Fibroblast of lung (primary cell): ENCODE results near the gene LRIT2. TPM values are rescaled to one million over a fixed set of nuclear protein-coding genes. Genes with fewer than 3 reads are reported as not detected.

ENCODE experiments used
- DNase-seq, 2 donors: peaks; one replicate each; pipeline versions ENCODE4 v3.0.0 to v3.0.0-alpha.2; 2010; ENCODE audit warnings: low read depth in 2 of 2
- H2AFZ ChIP-seq: 2 replicates; pipeline ENCODE4 v1.5.1; 2012; ENCODE audit warnings: low read length, control low read depth, inconsistent platforms
- H3K27ac ChIP-seq: 2 replicates; pipeline ENCODE4 v1.5.1; 2011; ENCODE audit warnings: low read length, control low read depth; ENCODE audit not compliant: insufficient read depth
- H3K27me3 ChIP-seq: 2 replicates; pipeline ENCODE4 v1.5.1; 2011; ENCODE audit warnings: mild to moderate bottlenecking, low read length; ENCODE audit not compliant: control insufficient read depth, insufficient read depth
- H3K36me3 ChIP-seq: 2 replicates; pipeline ENCODE4 v1.5.1; 2011; ENCODE audit warnings: low read length; ENCODE audit not compliant: control insufficient read depth, insufficient read depth
- H3K4me1 ChIP-seq: 2 replicates; pipeline ENCODE4 v1.5.1; 2011; ENCODE audit warnings: low read length; ENCODE audit not compliant: control insufficient read depth, insufficient read depth; ENCODE audit errors: extremely low read depth
- H3K4me2 ChIP-seq: 2 replicates; pipeline ENCODE4 v1.5.1; 2011; ENCODE audit warnings: low read length, control low read depth; ENCODE audit not compliant: insufficient read depth; ENCODE audit errors: extremely low read depth
- H3K4me3 ChIP-seq, 4 experiments: fragments of 200-600 bp in 1 of 4; sonication (generic) in 1 of 4; replicated peaks in 1 of 4; 2 replicates each; pipeline ENCODE4 v1.5.1; 2011 to 2016; ENCODE audit warnings: low read length in 4 of 4, low read depth in 3 of 4, mild to moderate bottlenecking in 3 of 4, control low read depth in 2 of 4, inconsistent platforms in 1 of 4, mixed read lengths in 1 of 4; ENCODE audit not compliant: insufficient read depth in 1 of 4; ENCODE audit errors: control extremely low read depth in 1 of 4
- H3K79me2 ChIP-seq: 2 replicates; pipeline ENCODE4 v1.5.1; 2012; ENCODE audit warnings: mild to moderate bottlenecking, low read length, inconsistent platforms; ENCODE audit not compliant: control insufficient read depth, insufficient read depth
- H3K9ac ChIP-seq: 2 replicates; pipeline ENCODE4 v1.5.1; 2011; ENCODE audit warnings: mild to moderate bottlenecking, low read length, control low read depth; ENCODE audit not compliant: insufficient read depth
- H3K9me3 ChIP-seq: 2 replicates; pipeline ENCODE4 v1.5.1; 2012; ENCODE audit warnings: low read depth, low read length; ENCODE audit not compliant: control insufficient read depth, insufficient read depth
- H4K20me1 ChIP-seq: 2 replicates; pipeline ENCODE4 v1.5.1; 2011; ENCODE audit warnings: low read length; ENCODE audit not compliant: control insufficient read depth, insufficient read depth; ENCODE audit errors: extremely low read depth
- EZH2 ChIP-seq: IDR thresholded peaks from 2 replicates; pipeline ENCODE4 v1.5.1; 2012; ENCODE audit warnings: low read length, control low read depth, mild to moderate bottlenecking; ENCODE audit errors: missing control alignments
- polyA plus RNA-seq, 2 donors: library from polyadenylated mRNA; depleted of rRNA in 1 of 2; stranded (reverse) in 1 of 2; unstranded in 1 of 2; fragments of >200 nt; gene quantifications; 2 replicates each; pipeline ENCODE4 v1.2.1, GENCODE V29; 2011 to 2012; ENCODE audit warnings: missing spikeins in 1 of 2
- total RNA-seq: library from RNA; depleted of rRNA; stranded (reverse); fragments of >200 nt; gene quantifications from 2 replicates; pipeline ENCODE4 v1.2.1, GENCODE V29; 2014
- TF ChIP-seq, protein P1 (sequence below), 2 donors: IDR thresholded peaks in 1 of 2; conservative IDR thresholded peaks in 1 of 2; 1 replicate in 1 of 2; 2 replicates in 1 of 2; pipeline ENCODE4 v1.5.1; 2011 to 2012; ENCODE audit warnings: low read length in 2 of 2, control low read depth in 1 of 2, inconsistent platforms in 1 of 2, low read depth in 1 of 2, mild to moderate bottlenecking in 1 of 2

Gene LRIT2
- total and polyA plus RNA-seq, 2 donors (not counting 1 experiment from before 2014, with no cell fraction given): not detected

- no peaks in the 10 kb centered on the region for H3K79me2 ChIP-seq
- H4K20me1 ChIP-seq: no peaks in the 10 kb centered on the region
- no peaks in the 10 kb centered on the region for H3K9me3 ChIP-seq
- H3K4me2 ChIP-seq: no peak overlapping the region
- no peak overlapping the region for H3K9ac ChIP-seq
- TF ChIP-seq, protein P1, sequence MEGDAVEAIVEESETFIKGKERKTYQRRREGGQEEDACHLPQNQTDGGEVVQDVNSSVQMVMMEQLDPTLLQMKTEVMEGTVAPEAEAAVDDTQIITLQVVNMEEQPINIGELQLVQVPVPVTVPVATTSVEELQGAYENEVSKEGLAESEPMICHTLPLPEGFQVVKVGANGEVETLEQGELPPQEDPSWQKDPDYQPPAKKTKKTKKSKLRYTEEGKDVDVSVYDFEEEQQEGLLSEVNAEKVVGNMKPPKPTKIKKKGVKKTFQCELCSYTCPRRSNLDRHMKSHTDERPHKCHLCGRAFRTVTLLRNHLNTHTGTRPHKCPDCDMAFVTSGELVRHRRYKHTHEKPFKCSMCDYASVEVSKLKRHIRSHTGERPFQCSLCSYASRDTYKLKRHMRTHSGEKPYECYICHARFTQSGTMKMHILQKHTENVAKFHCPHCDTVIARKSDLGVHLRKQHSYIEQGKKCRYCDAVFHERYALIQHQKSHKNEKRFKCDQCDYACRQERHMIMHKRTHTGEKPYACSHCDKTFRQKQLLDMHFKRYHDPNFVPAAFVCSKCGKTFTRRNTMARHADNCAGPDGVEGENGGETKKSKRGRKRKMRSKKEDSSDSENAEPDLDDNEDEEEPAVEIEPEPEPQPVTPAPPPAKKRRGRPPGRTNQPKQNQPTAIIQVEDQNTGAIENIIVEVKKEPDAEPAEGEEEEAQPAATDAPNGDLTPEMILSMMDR (conservative IDR thresholded peaks at IDR 0.05 in 1 of 2, IDR thresholded peaks at IDR 0.05 in 1 of 2; ENCODE audit: low read depth in 1 of 2, low read length in 2 of 2): no peak
- no peak for TF ChIP-seq EZH2
- no peak overlapping the region for H3K27ac ChIP-seq
- H3K4me3 ChIP-seq: no peak overlapping the region
- H3K36me3 ChIP-seq: no peaks in the 10 kb centered on the region
- no peak for DNase-seq
- no peak overlapping the region for H2AFZ ChIP-seq
- H3K27me3 ChIP-seq: no peaks in the 10 kb centered on the region
- H3K4me1 ChIP-seq: no peaks in the 10 kb centered on the region
These were observed 22.2 kb upstream of the LRIT2 start for GRCh38 chr10:84247496-84247895.

GRCh38 chr10:84244651-84245270 is 19.4 kb upstream of the LRIT2 start, which contains the start of gene RGR:
Gene RGR (plus strand): TSS chr10:84245053. CDS start chr10:84245091, 38 bp downstream.
- Histone ChIP-seq H3K36me3 (no peaks in the 10 kb centered on the region), H2AFZ (no peak within 1 kb of the TSS)

DNA sequence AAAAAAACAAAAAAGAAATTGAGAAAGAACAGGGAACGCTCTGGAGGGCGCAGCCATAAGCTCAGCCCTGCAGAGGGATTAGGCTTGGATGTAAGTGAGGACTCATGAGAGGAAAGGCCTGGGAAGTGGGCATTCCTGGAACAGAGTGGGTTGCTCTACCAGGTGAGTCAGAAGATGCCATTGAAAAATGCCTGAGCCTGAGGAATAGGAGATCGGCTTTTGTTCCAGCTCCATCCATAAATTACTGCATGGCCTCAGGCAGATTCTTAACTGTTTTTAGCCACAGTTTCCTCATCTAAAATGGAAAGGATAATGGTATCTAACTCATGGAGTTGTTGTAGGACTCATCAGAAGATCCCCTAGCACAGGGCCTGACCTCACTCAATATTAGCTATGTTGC is 18.4 kb upstream of the LRIT2 start:
- Histone ChIP-seq H3K27ac (no peak overlapping the region), H3K9me3 (no peaks in the 10 kb centered on the region), H3K9ac (no peak overlapping the region), H3K36me3 (no peaks in the 10 kb centered on the region), H3K79me2 (no peaks in the 10 kb centered on the region), H4K20me1 (no peaks in the 10 kb centered on the region), H3K4me2 (no peak overlapping the region), H3K27me3 (no peaks in the 10 kb centered on the region), H3K4me3 (no peak overlapping the region), H2AFZ (no peak overlapping the region), H3K4me1 (no peaks in the 10 kb centered on the region)
- DNase-seq: no peak
- TF ChIP-seq, protein P1 (conservative IDR thresholded peaks at IDR 0.05 in 1 of 2, IDR thresholded peaks at IDR 0.05 in 1 of 2; ENCODE audit: low read depth in 1 of 2, low read length in 2 of 2): no peak
- no peak for TF ChIP-seq EZH2

More at GRCh38 chr10:84244651-84245270, 19.4 kb upstream of the LRIT2 start, which contains the start of gene RGR:
- Histone ChIP-seq H3K4me1 (no peaks in the 10 kb centered on the region), H3K4me2 (no peak within 1 kb of the TSS), H3K4me3 (no peak within 1 kb of the TSS), H4K20me1 (no peaks in the 10 kb centered on the region), H3K27ac (no peak within 1 kb of the TSS), H3K9ac (no peak within 1 kb of the TSS), H3K79me2 (no peaks in the 10 kb centered on the region), H3K27me3 (no peaks in the 10 kb centered on the region), H3K9me3 (no peaks in the 10 kb centered on the region)
- TF ChIP-seq EZH2: no peak
- TF ChIP-seq, protein P1 (conservative IDR thresholded peaks at IDR 0.05 in 1 of 2, IDR thresholded peaks at IDR 0.05 in 1 of 2; ENCODE audit: low read depth in 1 of 2, low read length in 2 of 2): no peak
- peak in 1 of 2 donors; percentile 2 for DNase-seq
